ES-I3 (cell line): ENCODE measurements around the gene DPEP3.
A peak's percentile ranks its signal among the peaks of the same experiment; 100 is the strongest.

Source experiments
- H3K36me3 ChIP-seq: 2 replicates; pipeline ENCODE4 v1.6.1; 2013; ENCODE audit warnings: mild to moderate bottlenecking, low read length, control low read depth, moderate library complexity; ENCODE audit not compliant: insufficient read depth
- H3K4me1 ChIP-seq: 2 replicates; pipeline ENCODE4 v1.6.1; 2013; ENCODE audit warnings: mild to moderate bottlenecking, control low read depth, low read length; ENCODE audit not compliant: insufficient read depth
- H3K9ac ChIP-seq: 2 replicates; pipeline ENCODE4 v1.6.1; 2013; ENCODE audit warnings: low read depth, mild to moderate bottlenecking, low read length, moderate library complexity
- H3K9me3 ChIP-seq: 2 replicates; pipeline ENCODE4 v1.6.1; 2013; ENCODE audit warnings: mild to moderate bottlenecking, low read length, moderate library complexity; ENCODE audit not compliant: control insufficient read depth, insufficient read depth

Gene DPEP3

DNA sequence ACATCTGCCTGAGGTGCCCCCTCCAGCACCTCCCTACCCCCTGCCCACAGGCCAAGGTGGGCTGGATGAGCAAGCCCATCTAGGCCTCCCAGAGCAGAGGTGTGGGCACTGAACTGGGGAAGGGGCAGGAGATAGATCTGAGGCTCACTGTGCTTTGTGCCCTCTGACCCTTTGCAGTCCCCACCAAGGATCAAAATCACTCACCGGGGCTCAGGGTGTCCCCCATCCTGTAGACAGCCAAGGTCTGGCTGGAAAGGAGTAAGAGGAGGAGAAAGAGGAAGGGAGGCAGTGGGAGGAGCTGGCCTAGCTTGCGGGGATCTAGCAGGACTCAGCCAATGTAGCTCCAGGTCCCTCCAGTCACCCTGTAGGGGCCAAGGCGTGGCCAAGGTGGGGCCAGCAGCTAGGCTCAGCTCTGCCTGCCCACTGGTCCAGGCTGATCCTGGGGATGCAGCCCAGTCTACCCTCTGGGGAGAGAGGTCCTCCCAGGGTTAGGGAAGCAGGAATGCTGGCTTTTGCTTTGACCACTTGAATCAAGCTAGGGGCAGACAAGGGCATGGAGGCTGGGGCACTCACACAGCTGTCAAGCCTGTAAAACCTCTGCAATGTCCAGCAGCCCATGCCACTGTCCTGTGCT lies 13.6 kb downstream of the DPEP3 start:
- peaks cover 24% of the 10 kb centered on the region for H3K36me3 ChIP-seq
- peaks cover 31% of the 10 kb centered on the region for H3K4me1 ChIP-seq
- peak overlapping the region; percentile 76; the same call in 1 of the 2 replicates for H3K9ac ChIP-seq
- no peaks in the 10 kb centered on the region for H3K9me3 ChIP-seq

DNA sequence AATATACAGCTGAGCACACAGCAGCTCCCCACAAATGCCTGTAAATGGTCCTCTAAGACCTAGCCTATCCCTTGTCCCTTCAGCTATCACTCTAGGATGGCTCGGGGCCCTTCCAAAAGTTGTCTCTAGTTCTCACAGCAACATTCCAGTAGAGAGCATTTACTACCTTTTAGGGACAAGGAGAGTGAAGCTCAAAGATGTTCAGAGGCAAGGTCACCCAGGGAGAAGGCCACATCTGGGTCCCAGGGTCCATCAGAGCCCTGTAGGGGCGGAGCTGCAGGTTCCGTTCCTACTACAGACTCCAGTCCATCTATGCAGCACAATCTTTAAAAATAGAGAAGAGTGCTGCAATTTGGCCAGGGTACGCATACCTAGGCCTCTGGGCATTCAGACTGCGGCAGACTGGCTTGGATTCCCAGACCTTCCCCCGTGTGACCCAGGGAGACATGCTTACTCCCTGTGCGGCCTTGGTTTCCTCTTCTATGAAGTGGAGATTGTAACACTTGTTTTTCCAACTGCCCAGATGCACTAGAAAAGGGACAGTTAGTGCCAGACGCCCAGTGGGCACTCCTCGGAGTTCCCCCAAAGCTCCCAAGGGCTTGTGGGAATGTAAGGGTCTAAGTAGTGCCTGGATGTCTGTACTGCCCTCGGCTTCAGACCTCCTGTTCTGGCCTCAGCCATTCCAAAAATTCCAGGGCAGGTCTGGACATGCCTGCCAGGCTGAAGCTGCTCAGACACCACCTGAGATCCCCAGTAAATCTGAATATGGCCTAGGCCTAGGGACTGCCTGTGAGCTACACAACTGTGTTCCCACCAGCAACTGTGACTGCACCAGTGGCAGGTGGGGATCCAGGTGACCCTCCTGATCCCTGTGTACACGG lies 14.4 kb downstream of the DPEP3 start:
- H3K36me3 ChIP-seq = peaks cover 29% of the 10 kb centered on the region
- H3K4me1 ChIP-seq = peaks cover 31% of the 10 kb centered on the region
- peak overlapping the region; percentile 76; the same call in 1 of the 2 replicates for H3K9ac ChIP-seq
- no peaks in the 10 kb centered on the region for H3K9me3 ChIP-seq

DNA sequence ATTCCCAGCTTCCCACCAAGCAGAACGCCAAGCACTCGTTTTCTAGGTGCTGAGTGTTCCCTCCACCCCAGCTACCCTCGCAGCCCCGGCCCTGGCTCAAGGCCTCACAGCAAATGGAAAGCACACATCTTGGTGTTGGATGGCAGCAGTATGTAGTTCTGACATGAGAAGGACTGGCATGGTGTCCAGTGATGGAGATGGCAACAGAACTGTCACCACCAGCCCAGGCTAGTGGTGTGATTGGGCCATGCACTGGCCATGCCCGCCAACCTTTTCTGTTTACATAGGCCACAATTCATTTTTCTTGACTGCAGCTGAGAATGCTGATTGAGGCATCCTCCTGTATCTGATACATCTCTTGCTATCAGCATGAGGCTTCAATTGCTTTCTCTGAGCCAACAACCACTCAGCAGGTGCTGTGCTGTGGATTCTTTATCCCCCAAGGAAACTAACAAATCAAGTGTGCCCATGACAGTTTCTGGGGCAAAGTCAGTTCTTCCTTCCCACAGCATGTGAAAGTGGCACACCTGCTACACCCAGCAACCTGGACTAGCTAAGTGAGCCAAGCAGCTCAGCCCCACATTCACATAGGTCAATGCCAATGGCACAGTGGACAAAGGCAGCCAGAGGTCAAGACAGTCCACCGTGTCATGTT lies 15.7 kb downstream of the DPEP3 start:
- Histone ChIP-seq H3K4me1 (peaks cover 31% of the 10 kb centered on the region), H3K36me3 (peaks cover 33% of the 10 kb centered on the region), H3K9ac (no peak overlapping the region; the same call in 1 of the 2 replicates), H3K9me3 (no peaks in the 10 kb centered on the region)

- H3K9me3 ChIP-seq = no peaks in the 10 kb centered on the region
- H3K4me1 ChIP-seq = peaks cover 31% of the 10 kb centered on the region
- H3K36me3 ChIP-seq = peaks cover 33% of the 10 kb centered on the region
- H3K9ac ChIP-seq = peak overlapping the region; percentile 39; the same call in 1 of the 2 replicates
These were observed 16.5 kb downstream of the DPEP3 start for GRCh38 chr16:67963662-67964321.

GRCh38 chr16:67963292-67963661 lies 17.0 kb downstream of the DPEP3 start:
- H3K36me3 ChIP-seq = peaks cover 36% of the 10 kb centered on the region

GRCh38 chr16:67962135-67962534 lies 18.2 kb downstream of the DPEP3 start:
- peaks cover 40% of the 10 kb centered on the region for H3K36me3 ChIP-seq

More at GRCh38 chr16:67963292-67963661, 17.0 kb downstream of the DPEP3 start:
- no peaks in the 10 kb centered on the region for H3K9me3 ChIP-seq
- peaks cover 31% of the 10 kb centered on the region for H3K4me1 ChIP-seq
- H3K9ac ChIP-seq = peak overlapping the region; percentile 39; the same call in 1 of the 2 replicates

GRCh38 chr16:67961551-67961957 lies 18.7 kb downstream of the DPEP3 start:
- no peaks in the 10 kb centered on the region for H3K9me3 ChIP-seq
- H3K9ac ChIP-seq = no peak overlapping the region
- H3K36me3 ChIP-seq = peaks cover 40% of the 10 kb centered on the region
- H3K4me1 ChIP-seq = peaks cover 25% of the 10 kb centered on the region

More at GRCh38 chr16:67962135-67962534, 18.2 kb downstream of the DPEP3 start:
- H3K9ac ChIP-seq = no peak overlapping the region
- H3K4me1 ChIP-seq = peaks cover 30% of the 10 kb centered on the region
- H3K9me3 ChIP-seq = no peaks in the 10 kb centered on the region

GRCh38 chr16:67959536-67960329 lies 20.6 kb downstream of the DPEP3 start:
- Histone ChIP-seq H3K9me3 (no peaks in the 10 kb centered on the region), H3K9ac (no peak overlapping the region), H3K4me1 (peaks cover 7% of the 10 kb centered on the region; the same call in 1 of the 2 replicates), H3K36me3 (peaks cover 33% of the 10 kb centered on the region)

DNA sequence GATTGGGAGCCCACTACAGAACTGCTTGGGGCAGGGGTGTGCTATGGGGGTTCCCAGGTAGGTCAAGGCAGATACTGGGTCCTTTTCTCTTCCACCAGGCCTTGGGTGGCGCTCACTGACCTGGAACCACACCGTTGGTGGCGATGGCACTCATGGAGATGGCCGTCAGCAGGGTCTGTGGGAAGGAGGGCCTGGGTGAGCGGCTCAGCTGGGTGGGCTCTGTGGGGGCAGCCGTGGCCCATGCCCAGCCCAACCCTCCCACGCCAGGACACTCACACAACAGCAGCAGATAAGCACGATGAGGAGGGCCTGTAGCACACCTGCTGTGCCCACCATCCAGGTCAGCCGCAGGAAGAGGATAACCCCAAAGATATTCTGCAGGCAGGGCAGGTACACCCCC lies 22.7 kb downstream of the DPEP3 start:
- H3K36me3 ChIP-seq = peaks cover 34% of the 10 kb centered on the region

DNA sequence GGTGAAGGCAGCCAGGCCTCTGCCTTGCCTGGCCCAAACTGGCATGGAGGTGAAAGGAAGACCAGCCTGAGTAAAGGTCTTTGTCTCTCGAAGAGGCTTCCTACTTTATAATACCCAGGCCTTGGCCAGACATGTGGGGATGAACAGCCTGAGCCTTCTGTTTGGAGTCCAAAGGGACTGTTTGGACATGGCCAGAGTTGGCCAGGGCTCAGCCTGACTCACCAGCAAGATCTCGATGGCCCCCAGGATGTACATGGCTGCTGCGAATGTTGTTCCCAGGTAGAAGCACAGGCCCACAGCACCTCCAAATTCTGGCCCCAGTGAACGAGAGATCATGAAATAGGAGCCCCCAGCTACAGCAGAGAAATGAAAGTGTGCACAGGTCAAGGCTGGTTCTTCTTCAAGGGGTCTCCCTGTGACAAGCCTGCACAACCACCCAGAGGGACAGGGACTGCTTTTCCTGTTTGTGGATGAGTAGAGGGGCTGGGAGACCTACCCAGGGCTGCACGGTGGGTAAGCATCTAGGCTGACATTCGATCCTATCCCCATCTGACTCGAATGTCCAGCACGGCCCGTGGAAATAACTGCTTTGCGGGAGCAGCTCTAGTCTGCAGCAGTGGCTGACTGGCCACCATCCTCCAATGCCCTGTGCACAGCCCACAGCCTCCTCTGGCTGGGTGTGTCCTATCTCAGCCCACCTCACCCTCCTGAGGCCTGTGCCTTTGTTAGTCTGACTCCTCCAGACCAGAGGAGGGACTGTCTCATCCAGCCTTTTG lies 25.7 kb downstream of the DPEP3 start:
- Histone ChIP-seq H3K36me3 (peaks cover 26% of the 10 kb centered on the region), H3K9me3 (no peaks in the 10 kb centered on the region), H3K4me1 (no peaks in the 10 kb centered on the region), H3K9ac (no peak overlapping the region)

More for the DNA sequence above, 22.7 kb downstream of the DPEP3 start:
- Histone ChIP-seq H3K9ac (no peak overlapping the region), H3K9me3 (no peaks in the 10 kb centered on the region), H3K4me1 (no peaks in the 10 kb centered on the region)

- Histone ChIP-seq H3K4me1 (no peaks in the 10 kb centered on the region), H3K9me3 (no peaks in the 10 kb centered on the region), H3K9ac (no peak overlapping the region), H3K36me3 (peaks cover 32% of the 10 kb centered on the region)
These were observed 26.5 kb downstream of the DPEP3 start for GRCh38 chr16:67953641-67954375.

DNA sequence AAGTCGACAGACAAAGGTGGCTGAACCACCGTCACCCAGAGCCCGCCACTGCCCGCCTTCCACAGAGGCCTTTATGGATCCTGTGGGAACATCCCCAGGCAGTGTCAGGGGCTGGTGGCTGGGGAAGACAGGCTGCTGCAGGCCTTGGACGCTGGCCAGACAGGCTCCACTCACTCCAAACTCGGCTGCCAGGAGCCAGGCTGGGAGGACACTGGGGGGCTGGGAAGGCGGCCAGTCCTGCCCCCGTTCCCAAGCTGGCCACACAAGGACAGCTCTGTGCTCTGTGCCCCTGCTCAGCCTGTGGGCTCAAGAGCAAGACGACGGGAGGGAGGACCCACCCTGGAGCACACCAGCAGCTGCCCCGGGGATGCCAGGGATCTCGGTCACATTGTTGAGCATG lies 28.8 kb downstream of the DPEP3 start:
- H3K36me3 ChIP-seq = peaks cover 33% of the 10 kb centered on the region
- no peak overlapping the region for H3K9ac ChIP-seq
- H3K9me3 ChIP-seq = no peaks in the 10 kb centered on the region
- no peaks in the 10 kb centered on the region for H3K4me1 ChIP-seq
